ENCODE measurements around the gene PRND. TPM values are rescaled to one million over a fixed set of nuclear protein-coding genes. Genes with fewer than 3 reads are reported as not detected.

PRND gene
- total and polyA plus RNA-seq, 2 of the 4 experiments (the other 2 are of a cell fraction): not detected

DNA sequence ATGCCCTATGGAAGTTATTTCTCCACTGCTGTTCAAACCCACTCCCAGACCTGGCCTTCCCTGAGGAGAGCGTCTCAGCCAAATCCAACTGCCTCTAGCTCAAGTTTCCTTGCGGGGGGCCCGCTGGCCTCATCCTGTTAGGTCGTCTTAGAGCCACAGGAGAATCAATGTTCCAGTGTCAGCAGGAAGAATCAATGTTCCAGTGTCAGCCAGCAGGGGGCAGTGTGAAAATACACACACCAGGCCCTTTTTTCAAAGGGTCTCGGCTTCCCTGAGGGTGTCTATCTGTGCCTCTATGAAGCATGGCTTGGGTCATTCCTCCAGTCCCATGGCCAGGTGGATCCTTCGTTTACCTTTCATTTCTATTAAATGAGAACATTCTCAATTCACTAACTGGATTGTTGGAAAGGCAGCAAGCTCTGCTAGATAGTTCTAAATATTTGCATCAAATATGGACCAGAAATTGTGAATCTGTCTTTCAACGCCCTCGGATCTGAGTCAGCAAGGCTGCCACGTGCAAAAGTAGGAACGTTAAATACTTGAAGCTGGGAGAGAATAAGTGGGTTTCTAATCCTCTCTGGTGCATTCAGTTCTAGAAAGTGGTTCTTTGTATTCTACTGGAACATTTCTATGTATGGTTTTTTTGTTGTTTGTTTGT is 19.2 kb downstream of the PRND start:
- ChIA-PET POLR2A (ENCODE audit: unreplicated experiment) (no interaction called here), CTCF (interaction anchor here (0.7 to 1.1 kb wide), 7 partner anchors 9 to 751 kb away, joined by 3 read pairs; no protein-coding TSS in a partner anchor)
- Histone ChIP-seq H3K14ac (replicated peaks; ENCODE audit: low read depth, low read length) (no peak overlapping the region), H3K27ac (ENCODE audit: insufficient read depth, low read length) (no peak overlapping the region), H2BK20ac (ENCODE audit: low read depth, low read length) (no peak overlapping the region), H2BK120ac (ENCODE audit: low read depth, low read length) (no peak overlapping the region), H3K4ac (ENCODE audit: low read depth, low read length) (no peak overlapping the region), H2BK15ac (ENCODE audit: low read depth, low read length) (no peak overlapping the region), H3K36me3 (ENCODE audit: control insufficient read depth, insufficient read depth, low read length) (no peaks in the 10 kb centered on the region), H2AK9ac (replicated peaks; ENCODE audit: low read depth, low read length, poor library complexity) (no peak overlapping the region), H3K27me3 (ENCODE audit: control insufficient read depth, insufficient read depth, low read length) (peaks cover 25% of the 10 kb centered on the region), H4K91ac (ENCODE audit: insufficient read depth, low read depth, low read length) (no peak overlapping the region), H3K9me3 (ENCODE audit: control insufficient read depth, insufficient read depth, low read length) (peaks cover 4% of the 10 kb centered on the region), H3K4me2 (ENCODE audit: low read depth, low read length) (no peak overlapping the region), H3K56ac (ENCODE audit: extremely low read depth, insufficient read depth, low read length) (no peak overlapping the region), H3K18ac (ENCODE audit: low read depth, low read length) (no peak overlapping the region), H2AFZ (replicated peaks; ENCODE audit: low read length, poor library complexity) (peak overlapping the region; percentile 13), H4K8ac (ENCODE audit: low read depth in 2 of 2, low read length in 2 of 2) (no peak overlapping the region), H3K23ac (ENCODE audit: low read depth, low read length) (no peak overlapping the region), H2AK5ac (ENCODE audit: low read depth, low read length) (no peak overlapping the region), H3K9me1 (ENCODE audit: insufficient read depth, low read length) (no peaks in the 10 kb centered on the region), H3K4me1 (ENCODE audit: control insufficient read depth, insufficient read depth, low read length) (no peaks in the 10 kb centered on the region), H3K4me3 (ENCODE audit: insufficient read depth, low read depth, low read length) (no peak overlapping the region), H2BK5ac (ENCODE audit: low read depth, low read length, poor library complexity, severe bottlenecking) (no peak overlapping the region), H4K5ac (ENCODE audit: low read depth, low read length) (no peak overlapping the region), H3K9ac (ENCODE audit: low read depth, low read length) (no peak overlapping the region), H4K20me1 (ENCODE audit: insufficient read depth, low read length) (no peaks in the 10 kb centered on the region), H3K79me1 (ENCODE audit: low read depth in 1 of 2, low read length in 2 of 2) (no peaks in the 10 kb centered on the region)
- TF ChIP-seq, protein P1, sequence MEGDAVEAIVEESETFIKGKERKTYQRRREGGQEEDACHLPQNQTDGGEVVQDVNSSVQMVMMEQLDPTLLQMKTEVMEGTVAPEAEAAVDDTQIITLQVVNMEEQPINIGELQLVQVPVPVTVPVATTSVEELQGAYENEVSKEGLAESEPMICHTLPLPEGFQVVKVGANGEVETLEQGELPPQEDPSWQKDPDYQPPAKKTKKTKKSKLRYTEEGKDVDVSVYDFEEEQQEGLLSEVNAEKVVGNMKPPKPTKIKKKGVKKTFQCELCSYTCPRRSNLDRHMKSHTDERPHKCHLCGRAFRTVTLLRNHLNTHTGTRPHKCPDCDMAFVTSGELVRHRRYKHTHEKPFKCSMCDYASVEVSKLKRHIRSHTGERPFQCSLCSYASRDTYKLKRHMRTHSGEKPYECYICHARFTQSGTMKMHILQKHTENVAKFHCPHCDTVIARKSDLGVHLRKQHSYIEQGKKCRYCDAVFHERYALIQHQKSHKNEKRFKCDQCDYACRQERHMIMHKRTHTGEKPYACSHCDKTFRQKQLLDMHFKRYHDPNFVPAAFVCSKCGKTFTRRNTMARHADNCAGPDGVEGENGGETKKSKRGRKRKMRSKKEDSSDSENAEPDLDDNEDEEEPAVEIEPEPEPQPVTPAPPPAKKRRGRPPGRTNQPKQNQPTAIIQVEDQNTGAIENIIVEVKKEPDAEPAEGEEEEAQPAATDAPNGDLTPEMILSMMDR (conservative IDR thresholded peaks at IDR 0.05; ENCODE audit: low read depth, low read length): peak; percentile 61
- TF ChIP-seq FOS (IDR thresholded peaks at IDR 0.05; ENCODE audit: low read depth, low read length): no peak
- peak; percentile 52 for TF ChIP-seq SMC3 (IDR thresholded peaks at IDR 0.05; ENCODE audit: low read depth, low read length)
- TF ChIP-seq, protein P2, sequence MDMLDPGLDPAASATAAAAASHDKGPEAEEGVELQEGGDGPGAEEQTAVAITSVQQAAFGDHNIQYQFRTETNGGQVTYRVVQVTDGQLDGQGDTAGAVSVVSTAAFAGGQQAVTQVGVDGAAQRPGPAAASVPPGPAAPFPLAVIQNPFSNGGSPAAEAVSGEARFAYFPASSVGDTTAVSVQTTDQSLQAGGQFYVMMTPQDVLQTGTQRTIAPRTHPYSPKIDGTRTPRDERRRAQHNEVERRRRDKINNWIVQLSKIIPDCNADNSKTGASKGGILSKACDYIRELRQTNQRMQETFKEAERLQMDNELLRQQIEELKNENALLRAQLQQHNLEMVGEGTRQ (IDR thresholded peaks at IDR 0.05; ENCODE audit: low read depth, low read length): no peak
- TF ChIP-seq RAD21 (IDR thresholded peaks at IDR 0.05; ENCODE audit: low read length): peak; percentile 48
- BruUV-seq (replicated peaks): no TSS peak
- in situ Hi-C loops (cut with MboI; ENCODE audit: low sequenced_read_pairs): no loop called here
- ATAC-seq (ENCODE audit: low read depth): peak; percentile 87
- intact Hi-C loops (cut with micrococcal nuclease): loop anchor here (5.0 kb wide), 1 partner anchor 361 kb away; no protein-coding TSS in a partner anchor
- WGBS, 2 experiments (ENCODE audit: extremely low coverage in 2 of 2, insufficient read length in 1 of 2): 53% methylated on average over 4 of the region's 10 CpGs; no CpG with 5 or more reads in 1 of the 2 experiments
- DNase-seq: peak; percentile 38
- dilution Hi-C loops (cut with HindIII; ENCODE audit: low sequenced_read_pairs, unreplicated experiment): no loop called here

All from IMR-90 (cell line).